Heart left ventricle (tissue), 13 donors: Measurements from ENCODE around the gene KCNQ1.

Source experiments
- POLR2A ChIP-seq, 2 donors: fragments of 450-650 bp; IDR thresholded peaks; one replicate each; pipeline ENCODE4 v1.6.1; 2017; ENCODE audit warnings: antibody characterized with exemption in 2 of 2, mild to moderate bottlenecking in 2 of 2, moderate library complexity in 2 of 2
- TF ChIP-seq, protein P1 (sequence below), 12 donors: fragments of 200-600 bp; sonication (generic) in 4 of 12; IDR thresholded peaks; one replicate each; pipeline versions ENCODE4 v1.5.0 to v1.8.0; 2018 to 2022; ENCODE audit warnings: antibody characterized with exemption in 12 of 12, mild to moderate bottlenecking in 5 of 12
- donor health status: ischemic (EF 13 %, LVEDD 7.1; RV severe dilation, severe dysfunction).
- donor health status: DM: no; HTN: yes; CAD: no.
- donor health status: DM: no; HTN: no; CAD: no.
- donor health status: ischemic (EF 25% LVEDD 6.9; RV normal size, moderate dysfunction).
- donor health status: ischemic (EF 25% LVEDD 5.7; RV mildly dilated, moderate dysfunction).
- donor health status: ischemic (EF 35%, LVEDD 5.7; RV mildly dilated, moderate dysfunction).
- donor health status: nonischemic (EF 11% LVEDD 7.7; RV severe dilation, severe dysfunction).
- donor health status: DM: yes; HTN: yes; CAD: no.
- donor health status: PGD.
- donor health status: ischemic (EF 29% LVEDD 5.4; RV normal size, mild dysfunction).
- donor health status: nonischemic (EF 23%, LVEDD 6.1; RV moderate dilation, normal function).

DNA sequence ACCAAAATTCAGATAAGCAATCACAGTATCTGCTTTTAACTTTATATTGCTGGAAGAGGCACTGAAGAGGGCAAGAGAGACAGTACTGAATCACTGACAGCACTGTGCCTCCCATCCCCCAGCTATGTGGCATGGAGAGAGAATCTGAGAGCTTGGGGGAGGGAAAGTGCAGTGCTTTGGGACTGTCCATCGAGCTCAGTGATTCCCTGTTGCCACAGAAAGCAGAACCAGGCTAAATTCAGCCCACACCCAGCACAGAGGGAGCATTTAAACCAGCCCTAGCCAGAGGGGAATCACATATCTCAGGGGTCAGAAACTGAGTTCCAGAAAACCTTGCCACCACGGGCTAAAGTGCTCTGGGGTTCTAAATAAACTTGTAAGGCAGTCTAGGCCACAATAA, 44.3 kb downstream of the KCNQ1 start:
- TF ChIP-seq, protein P1, sequence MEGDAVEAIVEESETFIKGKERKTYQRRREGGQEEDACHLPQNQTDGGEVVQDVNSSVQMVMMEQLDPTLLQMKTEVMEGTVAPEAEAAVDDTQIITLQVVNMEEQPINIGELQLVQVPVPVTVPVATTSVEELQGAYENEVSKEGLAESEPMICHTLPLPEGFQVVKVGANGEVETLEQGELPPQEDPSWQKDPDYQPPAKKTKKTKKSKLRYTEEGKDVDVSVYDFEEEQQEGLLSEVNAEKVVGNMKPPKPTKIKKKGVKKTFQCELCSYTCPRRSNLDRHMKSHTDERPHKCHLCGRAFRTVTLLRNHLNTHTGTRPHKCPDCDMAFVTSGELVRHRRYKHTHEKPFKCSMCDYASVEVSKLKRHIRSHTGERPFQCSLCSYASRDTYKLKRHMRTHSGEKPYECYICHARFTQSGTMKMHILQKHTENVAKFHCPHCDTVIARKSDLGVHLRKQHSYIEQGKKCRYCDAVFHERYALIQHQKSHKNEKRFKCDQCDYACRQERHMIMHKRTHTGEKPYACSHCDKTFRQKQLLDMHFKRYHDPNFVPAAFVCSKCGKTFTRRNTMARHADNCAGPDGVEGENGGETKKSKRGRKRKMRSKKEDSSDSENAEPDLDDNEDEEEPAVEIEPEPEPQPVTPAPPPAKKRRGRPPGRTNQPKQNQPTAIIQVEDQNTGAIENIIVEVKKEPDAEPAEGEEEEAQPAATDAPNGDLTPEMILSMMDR (IDR thresholded peaks at IDR 0.05): no peak
- no peak for TF ChIP-seq POLR2A (IDR thresholded peaks at IDR 0.05)
